ENCODE results near the gene TMEM255B. TPM values are rescaled to one million over a fixed set of nuclear protein-coding genes. Genes with fewer than 3 reads are reported as not detected.

Gene TMEM255B
- total RNA-seq, 1 experiment from 2014 or later, result 7.7 TPM

DNA sequence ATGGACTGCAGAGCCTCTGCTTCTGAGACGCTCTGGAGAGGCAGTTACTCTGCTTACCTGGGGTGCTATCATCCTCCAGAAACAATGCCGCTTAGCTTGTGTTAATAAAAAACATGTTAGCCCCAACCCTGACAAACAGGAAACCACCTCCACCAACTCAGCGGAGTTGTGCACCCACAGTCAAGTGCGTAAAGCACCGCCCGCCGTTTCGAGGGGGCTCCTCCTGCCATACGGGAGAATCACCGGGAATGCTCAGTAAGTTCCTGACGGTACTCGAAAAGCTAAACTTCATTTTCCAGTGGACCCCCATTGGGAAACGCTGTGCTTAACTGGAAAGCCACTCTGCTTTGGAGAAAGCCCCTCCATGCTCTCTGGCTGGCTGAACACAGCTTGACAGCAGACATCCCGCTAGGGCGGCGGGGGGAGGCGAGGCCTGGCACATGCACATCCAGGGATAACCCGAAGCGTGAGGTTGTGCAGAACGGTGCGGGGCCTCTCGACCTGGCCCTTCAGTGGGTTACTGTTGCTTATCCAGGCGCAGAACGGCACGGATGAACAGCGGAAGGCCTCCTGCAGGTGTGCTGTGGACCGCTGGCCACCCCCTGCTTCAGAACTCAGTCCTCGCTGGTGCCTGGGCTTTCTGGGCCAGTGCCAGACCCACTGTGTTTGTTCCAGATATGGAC lies 87.8 kb downstream of the TMEM255B start:
- H3K27me3 ChIP-seq (ENCODE audit: insufficient read depth, low read length), result no peaks in the 10 kb centered on the region
- intact Hi-C loops (cut with micrococcal nuclease), result no loop called here
- RAD21 ChIA-PET (ENCODE audit: low non-redundant PET in 1 of 2, low total read pairs in 2 of 2, uncharacterized antibody in 2 of 2, unreplicated experiment in 2 of 2), result no interaction called here
- no peak overlapping the region for H3K27ac ChIP-seq (ENCODE audit: low read depth, low read length)
- no peak overlapping the region for H2AFZ ChIP-seq (ENCODE audit: low read depth, low read length, poor library complexity, severe bottlenecking)
- no peak for ATAC-seq
- peaks cover 54% of the 10 kb centered on the region for H3K79me2 ChIP-seq (ENCODE audit: insufficient read depth, low read length)
- TF ChIP-seq, protein P1, sequence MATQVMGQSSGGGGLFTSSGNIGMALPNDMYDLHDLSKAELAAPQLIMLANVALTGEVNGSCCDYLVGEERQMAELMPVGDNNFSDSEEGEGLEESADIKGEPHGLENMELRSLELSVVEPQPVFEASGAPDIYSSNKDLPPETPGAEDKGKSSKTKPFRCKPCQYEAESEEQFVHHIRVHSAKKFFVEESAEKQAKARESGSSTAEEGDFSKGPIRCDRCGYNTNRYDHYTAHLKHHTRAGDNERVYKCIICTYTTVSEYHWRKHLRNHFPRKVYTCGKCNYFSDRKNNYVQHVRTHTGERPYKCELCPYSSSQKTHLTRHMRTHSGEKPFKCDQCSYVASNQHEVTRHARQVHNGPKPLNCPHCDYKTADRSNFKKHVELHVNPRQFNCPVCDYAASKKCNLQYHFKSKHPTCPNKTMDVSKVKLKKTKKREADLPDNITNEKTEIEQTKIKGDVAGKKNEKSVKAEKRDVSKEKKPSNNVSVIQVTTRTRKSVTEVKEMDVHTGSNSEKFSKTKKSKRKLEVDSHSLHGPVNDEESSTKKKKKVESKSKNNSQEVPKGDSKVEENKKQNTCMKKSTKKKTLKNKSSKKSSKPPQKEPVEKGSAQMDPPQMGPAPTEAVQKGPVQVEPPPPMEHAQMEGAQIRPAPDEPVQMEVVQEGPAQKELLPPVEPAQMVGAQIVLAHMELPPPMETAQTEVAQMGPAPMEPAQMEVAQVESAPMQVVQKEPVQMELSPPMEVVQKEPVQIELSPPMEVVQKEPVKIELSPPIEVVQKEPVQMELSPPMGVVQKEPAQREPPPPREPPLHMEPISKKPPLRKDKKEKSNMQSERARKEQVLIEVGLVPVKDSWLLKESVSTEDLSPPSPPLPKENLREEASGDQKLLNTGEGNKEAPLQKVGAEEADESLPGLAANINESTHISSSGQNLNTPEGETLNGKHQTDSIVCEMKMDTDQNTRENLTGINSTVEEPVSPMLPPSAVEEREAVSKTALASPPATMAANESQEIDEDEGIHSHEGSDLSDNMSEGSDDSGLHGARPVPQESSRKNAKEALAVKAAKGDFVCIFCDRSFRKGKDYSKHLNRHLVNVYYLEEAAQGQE (IDR thresholded peaks at IDR 0.05; ENCODE audit: low read depth), result no peak
- TF ChIP-seq FOSL1 (IDR thresholded peaks at IDR 0.05; ENCODE audit: low read depth) (no peak), RAD21 (IDR thresholded peaks at IDR 0.05; ENCODE audit: low read depth) (no peak), ZFX (IDR thresholded peaks at IDR 0.05) (no peak), EGR1 (IDR thresholded peaks at IDR 0.05; ENCODE audit: low read depth) (no peak), TCF7L2 (IDR thresholded peaks at IDR 0.05; ENCODE audit: borderline replicate concordance, extremely low read depth, insufficient read depth, insufficient read length) (no peak), CEBPB (IDR thresholded peaks at IDR 0.05; ENCODE audit: low read depth) (no peak), ELF1 (IDR thresholded peaks at IDR 0.05; ENCODE audit: borderline replicate concordance, low read depth) (no peak), SRF (IDR thresholded peaks at IDR 0.05; ENCODE audit: low read depth) (no peak), JUND (IDR thresholded peaks at IDR 0.05) (no peak), SP1 (IDR thresholded peaks at IDR 0.05; ENCODE audit: low read depth) (no peak), CBX3 (IDR thresholded peaks at IDR 0.05; ENCODE audit: low read depth) (no peak)
- TF ChIP-seq, protein P2, sequence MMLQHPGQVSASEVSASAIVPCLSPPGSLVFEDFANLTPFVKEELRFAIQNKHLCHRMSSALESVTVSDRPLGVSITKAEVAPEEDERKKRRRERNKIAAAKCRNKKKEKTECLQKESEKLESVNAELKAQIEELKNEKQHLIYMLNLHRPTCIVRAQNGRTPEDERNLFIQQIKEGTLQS (IDR thresholded peaks at IDR 0.05), result no peak
- TF ChIP-seq, protein P3, sequence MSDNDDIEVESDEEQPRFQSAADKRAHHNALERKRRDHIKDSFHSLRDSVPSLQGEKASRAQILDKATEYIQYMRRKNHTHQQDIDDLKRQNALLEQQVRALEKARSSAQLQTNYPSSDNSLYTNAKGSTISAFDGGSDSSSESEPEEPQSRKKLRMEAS (IDR thresholded peaks at IDR 0.05), result no peak
- H3K9ac ChIP-seq (ENCODE audit: low read length), result no peak overlapping the region
- H4K20me1 ChIP-seq (ENCODE audit: insufficient read depth), result no peaks in the 10 kb centered on the region
- BruUV-seq (replicated peaks), result no TSS peak
- peaks cover 13 to 25% of the 10 kb centered on the region in 2 experiments for H3K4me1 ChIP-seq (ENCODE audit: control insufficient read depth in 1 of 2, insufficient read depth in 2 of 2, low read length in 2 of 2)
- no peak overlapping the region for H3K4me2 ChIP-seq (ENCODE audit: low read length)
- peaks cover 0 to 12% of the 10 kb centered on the region in 2 experiments; a peak in 2 of 4 replicates for H3K36me3 ChIP-seq (ENCODE audit: control insufficient read depth in 1 of 2, insufficient read depth in 2 of 2, low read length in 2 of 2)
- H3K9me2 ChIP-seq (ENCODE audit: insufficient read depth), result no peaks in the 10 kb centered on the region
- DNase-seq (ENCODE audit: low read depth, low spot score), result no peak
- POLR2A ChIA-PET, result no interaction called here
- H3K4me3 ChIP-seq (replicated peaks in 1 of 2; ENCODE audit: low read depth in 1 of 2, low read length in 2 of 2), result no peak overlapping the region
- CTCF ChIA-PET, result no interaction called here
- no peaks in the 10 kb centered on the region for H3K9me3 ChIP-seq (ENCODE audit: control insufficient read depth in 1 of 2, insufficient read depth in 1 of 2, low read depth in 1 of 2, low read length in 2 of 2)
